ENCODE results near the gene MYO7A. TPM values are rescaled to one million over a fixed set of nuclear protein-coding genes. Genes with fewer than 3 reads are reported as not detected.

The MYO7A gene
- total RNA-seq, 8 experiments from 2014 or later = 0.71 to 23.1 (median 5.8) TPM

- H3K27ac ChIP-seq = no peak overlapping the region
- in situ Hi-C loops (cut with MboI; ENCODE audit: low pct_unique_long_range_greater_than_20kb in 2 of 9, low sequenced_read_pairs in 9 of 9, unreplicated experiment in 9 of 9) = no loop called here
- no peak overlapping the region for H3K4me3 ChIP-seq
- 17 to 100% (median 63%) methylated on average over 1 to 4 of the region's 8 CpGs; no CpG with 5 or more reads in 2 of the 10 experiments for WGBS, 10 experiments
- H3K4me1 ChIP-seq (replicated peaks in 1 of 2) = peaks cover 11 to 16% of the 10 kb centered on the region in 2 donors
- peak in 4 of 8 experiments; percentile 22 to 74 (median 61) for ATAC-seq (replicated peaks in 6 of 8)
Measured at GRCh38 chr11:77140231-77140851, 12.3 kb downstream of the MYO7A start.

GRCh38 chr11:77141034-77141433 lies 13.0 kb downstream of the MYO7A start:
- in situ Hi-C loops (cut with MboI; ENCODE audit: low pct_unique_long_range_greater_than_20kb in 2 of 9, low sequenced_read_pairs in 9 of 9, unreplicated experiment in 9 of 9) = no loop called here
- WGBS, 10 experiments = 60 to 100% (median 85%) methylated on average over 1 to 4 of the region's 4 CpGs; no CpG with 5 or more reads in 3 of the 10 experiments
- H3K4me1 ChIP-seq (replicated peaks in 1 of 2) = peaks cover 11 to 18% of the 10 kb centered on the region in 2 donors
- peak in 3 of 8 experiments; percentile 28 to 58 (median 44) for ATAC-seq (replicated peaks in 6 of 8)
- H3K4me3 ChIP-seq = no peak overlapping the region
- no peak overlapping the region for H3K27ac ChIP-seq

GRCh38 chr11:77141475-77141874 lies 13.4 kb downstream of the MYO7A start:
- Histone ChIP-seq H3K4me1 (replicated peaks in 1 of 2) (peaks cover 11 to 18% of the 10 kb centered on the region in 2 donors), H3K27ac (no peak overlapping the region), H3K4me3 (no peak overlapping the region)
- in situ Hi-C loops (cut with MboI; ENCODE audit: low pct_unique_long_range_greater_than_20kb in 2 of 9, low sequenced_read_pairs in 9 of 9, unreplicated experiment in 9 of 9) = no loop called here
- 88 to 100% (median 100%) methylated on average over 1 to 4 of the region's 4 CpGs; no CpG with 5 or more reads in 3 of the 10 experiments for WGBS, 10 experiments
- ATAC-seq (replicated peaks in 6 of 8) = no peak

GRCh38 chr11:77142091-77142975 lies 14.3 kb downstream of the MYO7A start:
- no peak for ATAC-seq (replicated peaks in 6 of 8)
- WGBS, 10 experiments = 50 to 100% (median 100%) methylated on average over 1 to 4 of the region's 11 CpGs; no CpG with 5 or more reads in 1 of the 10 experiments
- Histone ChIP-seq H3K4me1 (replicated peaks in 1 of 2) (peaks cover 11 to 18% of the 10 kb centered on the region in 2 donors), H3K27ac (no peak overlapping the region), H3K4me3 (no peak overlapping the region)
- in situ Hi-C loops (cut with MboI; ENCODE audit: low pct_unique_long_range_greater_than_20kb in 2 of 9, low sequenced_read_pairs in 9 of 9, unreplicated experiment in 9 of 9) = no loop called here

GRCh38 chr11:77143405-77144020 lies 15.5 kb downstream of the MYO7A start:
- in situ Hi-C loops (cut with MboI; ENCODE audit: low pct_unique_long_range_greater_than_20kb in 2 of 9, low sequenced_read_pairs in 9 of 9, unreplicated experiment in 9 of 9) = no loop called here
- ATAC-seq (replicated peaks in 6 of 8) = no peak
- Histone ChIP-seq H3K4me1 (replicated peaks in 1 of 2) (peaks cover 16 to 25% of the 10 kb centered on the region in 2 donors), H3K4me3 (no peak overlapping the region), H3K27ac (no peak overlapping the region)
- 20 to 100% (median 85%) methylated on average over 1 to 2 of the region's 8 CpGs; no CpG with 5 or more reads in 6 of the 10 experiments for WGBS, 10 experiments

GRCh38 chr11:77144196-77144856 lies 16.3 kb downstream of the MYO7A start:
- ATAC-seq (replicated peaks in 6 of 8) = peak in 5 of 8 experiments; percentile 77 to 88 (median 83)
- Histone ChIP-seq H3K27ac (peak overlapping the region in 1 of 2 donors; percentile 67), H3K4me1 (replicated peaks in 1 of 2) (peaks cover 16 to 25% of the 10 kb centered on the region in 2 donors), H3K4me3 (no peak overlapping the region)
- 40 to 80% (median 75%) methylated on average over 1 to 2 of the region's 9 CpGs; no CpG with 5 or more reads in 7 of the 10 experiments for WGBS, 10 experiments
- in situ Hi-C loops (cut with MboI; ENCODE audit: low pct_unique_long_range_greater_than_20kb in 2 of 9, low sequenced_read_pairs in 9 of 9, unreplicated experiment in 9 of 9) = no loop called here

GRCh38 chr11:77144857-77145428 lies 16.9 kb downstream of the MYO7A start:
- peak overlapping the region in 1 of 2 donors; percentile 67 for H3K27ac ChIP-seq
- peaks cover 16 to 25% of the 10 kb centered on the region in 2 donors for H3K4me1 ChIP-seq (replicated peaks in 1 of 2)
- ATAC-seq (replicated peaks in 6 of 8) = no peak
- WGBS, 10 experiments = 57 to 100% (median 80%) methylated on average over 1 to 5 of the region's 7 CpGs; no CpG with 5 or more reads in 3 of the 10 experiments
- H3K4me3 ChIP-seq = no peak overlapping the region
- in situ Hi-C loops (cut with MboI; ENCODE audit: low pct_unique_long_range_greater_than_20kb in 2 of 9, low sequenced_read_pairs in 9 of 9, unreplicated experiment in 9 of 9) = no loop called here

GRCh38 chr11:77146261-77147035 lies 18.4 kb downstream of the MYO7A start:
- 80 to 100% (median 97%) methylated on average over 1 to 3 of the region's 10 CpGs; no CpG with 5 or more reads in 4 of the 10 experiments for WGBS, 10 experiments
- no peak overlapping the region for H3K4me3 ChIP-seq
- in situ Hi-C loops (cut with MboI; ENCODE audit: low pct_unique_long_range_greater_than_20kb in 2 of 9, low sequenced_read_pairs in 9 of 9, unreplicated experiment in 9 of 9) = no loop called here
- no peak for ATAC-seq (replicated peaks in 6 of 8)
- H3K27ac ChIP-seq = no peak overlapping the region
- peaks cover 16 to 28% of the 10 kb centered on the region in 2 donors for H3K4me1 ChIP-seq (replicated peaks in 1 of 2)

GRCh38 chr11:77147036-77147315 lies 18.9 kb downstream of the MYO7A start:
- H3K27ac ChIP-seq = no peak overlapping the region
- no peak overlapping the region for H3K4me3 ChIP-seq
- WGBS, 10 experiments = 57 to 100% (median 83%) methylated on average over 1 of the region's 1 CpG; no CpG with 5 or more reads in 7 of the 10 experiments
- peaks cover 16 to 28% of the 10 kb centered on the region in 2 donors for H3K4me1 ChIP-seq (replicated peaks in 1 of 2)
- in situ Hi-C loops (cut with MboI; ENCODE audit: low pct_unique_long_range_greater_than_20kb in 2 of 9, low sequenced_read_pairs in 9 of 9, unreplicated experiment in 9 of 9) = no loop called here
- no peak for ATAC-seq (replicated peaks in 6 of 8)

- no peak overlapping the region for H3K4me3 ChIP-seq
- in situ Hi-C loops (cut with MboI; ENCODE audit: low pct_unique_long_range_greater_than_20kb in 2 of 9, low sequenced_read_pairs in 9 of 9, unreplicated experiment in 9 of 9) = no loop called here
Measured at GRCh38 chr11:77147668-77148321, 19.7 kb downstream of the MYO7A start.

GRCh38 chr11:77148963-77149715 lies 21.1 kb downstream of the MYO7A start:
- no peak for ATAC-seq (replicated peaks in 6 of 8)
- in situ Hi-C loops (cut with MboI; ENCODE audit: low pct_unique_long_range_greater_than_20kb in 2 of 9, low sequenced_read_pairs in 9 of 9, unreplicated experiment in 9 of 9) = no loop called here
- Histone ChIP-seq H3K4me3 (no peak overlapping the region), H3K27ac (no peak overlapping the region), H3K4me1 (replicated peaks in 1 of 2) (peaks cover 15 to 24% of the 10 kb centered on the region in 2 donors)
- WGBS, 10 experiments = 83 to 100% (median 100%) methylated on average over 1 to 3 of the region's 8 CpGs; no CpG with 5 or more reads in 7 of the 10 experiments

More at GRCh38 chr11:77147668-77148321, 19.7 kb downstream of the MYO7A start:
- Histone ChIP-seq H3K4me1 (replicated peaks in 1 of 2) (peaks cover 16 to 28% of the 10 kb centered on the region in 2 donors), H3K27ac (no peak overlapping the region)
- WGBS, 10 experiments = 0 to 86% (median 40%) methylated on average over 1 to 8 of the region's 47 CpGs; no CpG with 5 or more reads in 7 of the 10 experiments
- ATAC-seq (replicated peaks in 6 of 8) = peak; percentile 36 to 57 (median 45)

Data from motor neuron (in vitro differentiated cells).